GM10266 (cell line): ENCODE data around the gene ZNF529.
A peak's percentile ranks its signal among the peaks of the same experiment; 100 is the strongest.

Experiments
- DNase-seq: peaks from one replicate; pipeline ENCODE4 v3.0.0; 2012; ENCODE audit errors: extremely low spot score
- CTCF ChIP-seq: IDR thresholded peaks from 2 replicates; pipeline ENCODE4 v1.5.1; 2012; ENCODE audit warnings: mild to moderate bottlenecking, low read depth; ENCODE audit not compliant: control insufficient read depth, insufficient read depth; ENCODE audit errors: missing control alignments

ZNF529 gene

GRCh38 chr19:36574741-36575140 lies 1.6 kb upstream of the ZNF529 start:
- DNase-seq: no peak
- TF ChIP-seq CTCF: no peak

GRCh38 chr19:36573895-36574720 lies 1.0 kb upstream of the ZNF529 start:
- TF ChIP-seq CTCF: no peak
- DNase-seq: no peak

GRCh38 chr19:36572593-36573019 lies 486 bp downstream of the ZNF529 start:
- DNase-seq: no peak
- TF ChIP-seq CTCF: no peak

- DNase-seq: no peak
- TF ChIP-seq CTCF: no peak
These were observed 8.7 kb downstream of the ZNF529 start for GRCh38 chr19:36564391-36564790.

GRCh38 chr19:36547001-36547732 lies 25.9 kb downstream of the ZNF529 start:
- DNase-seq: no peak
- no peak for TF ChIP-seq CTCF

GRCh38 chr19:36528921-36529518 lies 44.1 kb downstream of the ZNF529 start:
- TF ChIP-seq CTCF: no peak
- peak; percentile 29 for DNase-seq
